Progenitor cell of endocrine pancreas (in vitro differentiated cells): Measurements from ENCODE around the gene TMEM63A. TPM values are rescaled to one million over a fixed set of nuclear protein-coding genes. Genes with fewer than 3 reads are reported as not detected.
A peak's percentile ranks its signal among the peaks of the same experiment; 100 is the strongest.

Experiments
- DNase-seq: peaks from one replicate; pipeline ENCODE4 v3.0.0; 2021; ENCODE audit warnings: low spot score; ENCODE audit not compliant: unreplicated experiment
- H3K27ac Mint-ChIP-seq: 2 replicates; pipeline ENCODE4 v1.8.0; 2021; ENCODE audit warnings: mild to moderate bottlenecking, moderate library complexity, mixed read lengths
- H3K27me3 Mint-ChIP-seq: 2 replicates; pipeline ENCODE4 v1.8.0; 2021; ENCODE audit warnings: mixed read lengths
- H3K36me3 Mint-ChIP-seq: 2 replicates; pipeline ENCODE4 v1.8.0; 2022; ENCODE audit warnings: mixed read lengths; ENCODE audit not compliant: insufficient read depth
- H3K4me1 Mint-ChIP-seq: 2 replicates; pipeline ENCODE4 v1.8.0; 2021; ENCODE audit warnings: low read depth, mixed read lengths
- H3K4me3 Mint-ChIP-seq: 2 replicates; pipeline ENCODE4 v1.8.0; 2021; ENCODE audit warnings: low read depth, mild to moderate bottlenecking, moderate library complexity, mixed read lengths
- H3K9me3 Mint-ChIP-seq: 2 replicates; pipeline ENCODE4 v1.8.0; 2021; ENCODE audit warnings: low read depth, mixed read lengths
- CTCF ChIP-seq: fragments of 200-600 bp; sonication (generic); IDR thresholded peaks from one replicate; pipeline ENCODE4 v1.5.0; 2021; ENCODE audit warnings: antibody characterized with exemption, mild to moderate bottlenecking; ENCODE audit not compliant: unreplicated experiment
- total RNA-seq: library from RNA; stranded (reverse); gene quantifications from 2 replicates; pipeline ENCODE4 v1.2.1, GENCODE V29; 2021

Gene TMEM63A
- total RNA-seq, 1 donor from 2014 or later = 246 TPM

GRCh38 chr1:225914391-225914790, 32.2 kb upstream of the TMEM63A start:
- peaks cover 12% of the 10 kb centered on the region for H3K36me3 Mint-ChIP-seq
- H3K27me3 Mint-ChIP-seq = peaks cover 14% of the 10 kb centered on the region
- no peak for TF ChIP-seq CTCF

GRCh38 chr1:225911191-225912130, 29.3 kb upstream of the TMEM63A start:
- peaks cover 12% of the 10 kb centered on the region for H3K4me1 Mint-ChIP-seq
- no peak overlapping the region for H3K27ac Mint-ChIP-seq
- peaks cover 3% of the 10 kb centered on the region for H3K36me3 Mint-ChIP-seq
- peaks cover 14% of the 10 kb centered on the region for H3K27me3 Mint-ChIP-seq
- TF ChIP-seq CTCF = peak; percentile 98
- H3K4me3 Mint-ChIP-seq = no peak overlapping the region
- DNase-seq = peak; percentile 64
- no peaks in the 10 kb centered on the region for H3K9me3 Mint-ChIP-seq

More at GRCh38 chr1:225914391-225914790, 32.2 kb upstream of the TMEM63A start:
- no peak for DNase-seq
- Mint-ChIP-seq H3K4me3 (no peak overlapping the region), H3K27ac (no peak overlapping the region), H3K9me3 (no peaks in the 10 kb centered on the region), H3K4me1 (peaks cover 4% of the 10 kb centered on the region)

GRCh38 chr1:225909477-225909876, 27.3 kb upstream of the TMEM63A start:
- Mint-ChIP-seq H3K4me1 (peaks cover 12% of the 10 kb centered on the region), H3K36me3 (peaks cover 3% of the 10 kb centered on the region), H3K4me3 (no peak overlapping the region), H3K27ac (peak overlapping the region; percentile 49), H3K27me3 (peaks cover 24% of the 10 kb centered on the region), H3K9me3 (no peaks in the 10 kb centered on the region)
- no peak for TF ChIP-seq CTCF
- no peak for DNase-seq

- peaks cover 24% of the 10 kb centered on the region for H3K27me3 Mint-ChIP-seq
- no peak overlapping the region for H3K4me3 Mint-ChIP-seq
- H3K36me3 Mint-ChIP-seq = peaks cover 3% of the 10 kb centered on the region
- TF ChIP-seq CTCF = no peak
- no peak for DNase-seq
- peak overlapping the region; percentile 86 for H3K27ac Mint-ChIP-seq
- no peaks in the 10 kb centered on the region for H3K9me3 Mint-ChIP-seq
- peaks cover 12% of the 10 kb centered on the region for H3K4me1 Mint-ChIP-seq
Observed at GRCh38 chr1:225908773-225909172, 26.6 kb upstream of the TMEM63A start.

GRCh38 chr1:225908013-225908640, 25.9 kb upstream of the TMEM63A start:
- peaks cover 24% of the 10 kb centered on the region for H3K27me3 Mint-ChIP-seq
- H3K4me3 Mint-ChIP-seq = no peak overlapping the region
- TF ChIP-seq CTCF = no peak
- H3K9me3 Mint-ChIP-seq = no peaks in the 10 kb centered on the region
- H3K4me1 Mint-ChIP-seq = peaks cover 12% of the 10 kb centered on the region
- peak overlapping the region; percentile 86 for H3K27ac Mint-ChIP-seq
- DNase-seq = no peak
- peaks cover 3% of the 10 kb centered on the region for H3K36me3 Mint-ChIP-seq
